WTC11 (cell line): Measurements from ENCODE around the gene TRIM62. TPM values are rescaled to one million over a fixed set of nuclear protein-coding genes. Genes with fewer than 3 reads are reported as not detected.

Experiments used
- ATAC-seq: fragments of 200-7000 bp; cut with Tn5 transposase; 2 replicates; pipeline ENCODE4 v1.10.0; 2021; ENCODE audit warnings: mild to moderate bottlenecking, moderate library complexity
- CTCF ChIA-PET: fragments of 300-600 bp; sonication (Branson Sonifier 250); formaldehyde crosslinking; loops from one replicate; lab custom pipeline; 2021; ENCODE audit warnings: antibody characterized with exemption; lab: Charles Lee
- POLR2A ChIA-PET: fragments of 350-600 bp; sonication (Branson Sonifier 250); formaldehyde crosslinking; loops from one replicate; lab custom pipeline; 2021; ENCODE audit warnings: antibody characterized with exemption; lab: Charles Lee
- DNase-seq: peaks from one replicate; pipeline ENCODE4 v3.0.0; 2021; ENCODE audit warnings: low spot score
- H3K27ac Mint-ChIP-seq: 2 replicates; pipeline ENCODE4 v1.8.0; 2021; ENCODE audit warnings: mixed read lengths
- H3K27me3 Mint-ChIP-seq: 2 replicates; pipeline ENCODE4 v1.8.0; 2021; ENCODE audit warnings: low read depth, mild to moderate bottlenecking, moderate library complexity, mixed read lengths
- H3K36me3 Mint-ChIP-seq: 2 replicates; pipeline ENCODE4 v1.8.0; 2021; ENCODE audit warnings: mixed read lengths
- H3K4me1 Mint-ChIP-seq: 2 replicates; pipeline ENCODE4 v1.8.0; 2022; ENCODE audit warnings: mixed read lengths
- H3K4me3 Mint-ChIP-seq: 2 replicates; pipeline ENCODE4 v1.8.0; 2021; ENCODE audit warnings: mild to moderate bottlenecking, moderate library complexity, mixed read lengths
- H3K9me3 Mint-ChIP-seq: 2 replicates; pipeline ENCODE4 v1.8.0; 2021; ENCODE audit warnings: mixed read lengths
- CBFB ChIP-seq: sonication (generic); formaldehyde crosslinking; IDR thresholded peaks from 2 replicates; pipeline ENCODE4 v1.8.1; 2022; ENCODE audit warnings: mild to moderate bottlenecking, low read depth, missing genetic modification reagents
- E2F5 ChIP-seq: sonication (generic); formaldehyde crosslinking; IDR thresholded peaks from 2 replicates; pipeline ENCODE4 v1.8.1; 2022; ENCODE audit warnings: mild to moderate bottlenecking, moderate library complexity, missing genetic modification reagents
- EMX1 ChIP-seq: fragments of 250-450 bp; sonication (Bioruptor Pico); IDR thresholded peaks from 2 replicates; pipeline ENCODE4 v1.8.0; 2021; ENCODE audit warnings: mild to moderate bottlenecking
- ESRRA ChIP-seq: sonication (generic); formaldehyde crosslinking; IDR thresholded peaks from 2 replicates; pipeline ENCODE4 v1.8.1; 2022; ENCODE audit warnings: mild to moderate bottlenecking, missing genetic modification reagents, borderline replicate concordance
- FOXK1 ChIP-seq: sonication (generic); formaldehyde crosslinking; IDR thresholded peaks from 2 replicates; pipeline ENCODE4 v1.8.0; 2022; ENCODE audit warnings: mild to moderate bottlenecking, moderate library complexity, missing genetic modification reagents
- FOXP1 ChIP-seq: sonication (generic); formaldehyde crosslinking; IDR thresholded peaks from 2 replicates; pipeline ENCODE4 v1.8.0; 2022; ENCODE audit warnings: missing genetic modification reagents, mild to moderate bottlenecking, moderate library complexity, borderline replicate concordance
- GABPB1 ChIP-seq: sonication (generic); formaldehyde crosslinking; IDR thresholded peaks from 2 replicates; pipeline ENCODE4 v1.8.1; 2023; ENCODE audit warnings: mild to moderate bottlenecking, missing genetic modification reagents
- IRF2 ChIP-seq: sonication (generic); formaldehyde crosslinking; IDR thresholded peaks from 2 replicates; pipeline ENCODE4 v1.8.0; 2022; ENCODE audit warnings: low read depth, missing genetic modification reagents, borderline replicate concordance
- JAZF1 ChIP-seq: fragments of 250-450 bp; sonication (Bioruptor Pico); IDR thresholded peaks from 2 replicates; pipeline ENCODE4 v1.9.0; 2021; ENCODE audit warnings: moderate library complexity, mild to moderate bottlenecking, inconsistent platforms
- MXD4 ChIP-seq: fragments of 250-450 bp; sonication (Bioruptor Pico); IDR thresholded peaks from 2 replicates; pipeline ENCODE4 v1.8.0; 2021; ENCODE audit warnings: mild to moderate bottlenecking, moderate library complexity, borderline replicate concordance
- NFATC4 ChIP-seq: fragments of 250-450 bp; sonication (Bioruptor Pico); IDR thresholded peaks from 2 replicates; pipeline ENCODE4 v1.9.0; 2021; ENCODE audit warnings: mild to moderate bottlenecking
- NR1H2 ChIP-seq: sonication (generic); formaldehyde crosslinking; IDR thresholded peaks from 2 replicates; pipeline ENCODE4 v1.9.0; 2021; ENCODE audit warnings: mild to moderate bottlenecking, moderate library complexity, missing genetic modification reagents
- NR2C2 ChIP-seq: sonication (generic); formaldehyde crosslinking; IDR thresholded peaks from 2 replicates; pipeline ENCODE4 v1.8.0; 2022; ENCODE audit warnings: mild to moderate bottlenecking, missing genetic modification reagents
- NR3C1 ChIP-seq: sonication (generic); formaldehyde crosslinking; conservative IDR thresholded peaks from 2 replicates; pipeline ENCODE4 v1.8.1; 2023; ENCODE audit warnings: low read depth, mild to moderate bottlenecking, missing genetic modification reagents
- OVOL2 ChIP-seq: fragments of 250-450 bp; sonication (Bioruptor Pico); IDR thresholded peaks from 2 replicates; pipeline ENCODE4 v1.9.0; 2021; ENCODE audit warnings: mild to moderate bottlenecking, borderline replicate concordance
- SMAD3 ChIP-seq: sonication (generic); formaldehyde crosslinking; IDR thresholded peaks from 2 replicates; pipeline ENCODE4 v1.8.0; 2022; ENCODE audit warnings: missing genetic modification reagents, mild to moderate bottlenecking, borderline replicate concordance
- SMAD4 ChIP-seq: sonication (generic); formaldehyde crosslinking; IDR thresholded peaks from 2 replicates; pipeline ENCODE4 v1.8.0; 2022; ENCODE audit warnings: mild to moderate bottlenecking, missing genetic modification reagents
- USF2 ChIP-seq: sonication (generic); formaldehyde crosslinking; IDR thresholded peaks from 2 replicates; pipeline ENCODE4 v1.8.1; 2023; ENCODE audit warnings: mild to moderate bottlenecking, missing genetic modification reagents, moderate library complexity
- ZMAT4 ChIP-seq: fragments of 250-450 bp; sonication (Bioruptor Pico); IDR thresholded peaks from 2 replicates; pipeline ENCODE4 v1.9.0; 2021; ENCODE audit warnings: mild to moderate bottlenecking
- ZNF121 ChIP-seq: sonication (generic); formaldehyde crosslinking; IDR thresholded peaks from 2 replicates; pipeline ENCODE4 v1.8.0; 2023; ENCODE audit warnings: missing genetic modification reagents
- ZNF219 ChIP-seq: sonication (generic); formaldehyde crosslinking; IDR thresholded peaks from 2 replicates; pipeline ENCODE4 v1.8.0; 2023; ENCODE audit warnings: missing genetic modification reagents, mild to moderate bottlenecking, borderline replicate concordance
- ZNF317 ChIP-seq: sonication (generic); formaldehyde crosslinking; IDR thresholded peaks from 2 replicates; pipeline ENCODE4 v1.8.1; 2023; ENCODE audit warnings: low read depth, mild to moderate bottlenecking, moderate library complexity, missing genetic modification reagents, borderline replicate concordance
- ZNF512 ChIP-seq: sonication (generic); formaldehyde crosslinking; IDR thresholded peaks from 2 replicates; pipeline ENCODE4 v1.8.1; 2022; ENCODE audit warnings: missing genetic modification reagents, borderline replicate concordance
- ZNF671 ChIP-seq: fragments of 250-450 bp; sonication (Bioruptor Pico); IDR thresholded peaks from 2 replicates; pipeline ENCODE4 v1.8.0; 2021; ENCODE audit warnings: mild to moderate bottlenecking
- ZSCAN18 ChIP-seq: fragments of 250-450 bp; sonication (Bioruptor Pico); IDR thresholded peaks from 2 replicates; pipeline ENCODE4 v2.1.2; 2022; ENCODE audit warnings: mild to moderate bottlenecking, moderate library complexity
- total RNA-seq: library from RNA; stranded (reverse); gene quantifications from 3 replicates; pipeline ENCODE4 v1.2.3, GENCODE V29; 2021

The TRIM62 gene
- total RNA-seq, 1 experiment from 2014 or later: 13.6 TPM

GRCh38 chr1:33183306-33183705 is 1.5 kb upstream of the TRIM62 start:
- CTCF ChIA-PET: interaction anchor here (1.0 to 3.4 kb wide), 5 partner anchors 22 to 56 kb away, joined by 3 to 30 read pairs (median 4); no protein-coding TSS in a partner anchor
- DNase-seq: no peak
- TF ChIP-seq ZNF121 (CRISPR knock-in tag): no peak
- no peak for TF ChIP-seq ZNF671 (CRISPR knock-in tag)
- no peak for TF ChIP-seq SMAD4 (CRISPR knock-in tag)
- no peak for TF ChIP-seq NR1H2 (CRISPR knock-in tag)
- no peak for TF ChIP-seq IRF2
- no peak for TF ChIP-seq MXD4 (CRISPR knock-in tag)
- TF ChIP-seq CBFB (CRISPR knock-in tag): no peak
- no peak for TF ChIP-seq JAZF1 (CRISPR knock-in tag)
- TF ChIP-seq ZNF512 (CRISPR knock-in tag): no peak
- no peak for TF ChIP-seq OVOL2 (CRISPR knock-in tag)
- TF ChIP-seq ESRRA (CRISPR knock-in tag): no peak
- TF ChIP-seq ZMAT4 (CRISPR knock-in tag): no peak
- no peaks in the 10 kb centered on the region for H3K36me3 Mint-ChIP-seq
- peaks cover 24% of the 10 kb centered on the region for H3K4me1 Mint-ChIP-seq
- H3K4me3 Mint-ChIP-seq: no peak overlapping the region
- H3K27me3 Mint-ChIP-seq: peaks cover 19% of the 10 kb centered on the region
- POLR2A ChIA-PET: no interaction called here
- H3K9me3 Mint-ChIP-seq: no peaks in the 10 kb centered on the region
- no peak for ATAC-seq
- no peak overlapping the region for H3K27ac Mint-ChIP-seq

- CTCF ChIA-PET: interaction anchor here (1.1 to 3.4 kb wide), 4 partner anchors 21 to 56 kb away, joined by 3 to 30 read pairs (median 8); no protein-coding TSS in a partner anchor
- TF ChIP-seq USF2 (CRISPR knock-in tag) (no peak), ZSCAN18 (CRISPR knock-in tag) (no peak), NR2C2 (CRISPR knock-in tag) (no peak), ZNF671 (CRISPR knock-in tag) (no peak), EMX1 (CRISPR knock-in tag) (no peak), FOXK1 (CRISPR knock-in tag) (no peak), NFATC4 (no peak), E2F5 (CRISPR knock-in tag) (no peak), ESRRA (CRISPR knock-in tag) (no peak), NR3C1 (CRISPR knock-in tag) (no peak), ZNF219 (CRISPR knock-in tag) (no peak), CBFB (CRISPR knock-in tag) (no peak), ZNF317 (no peak), FOXP1 (CRISPR knock-in tag) (no peak), GABPB1 (CRISPR knock-in tag) (no peak), SMAD3 (no peak), MXD4 (CRISPR knock-in tag) (no peak)
- DNase-seq (no peak), ATAC-seq (no peak)
- peaks cover 24% of the 10 kb centered on the region for H3K4me1 Mint-ChIP-seq
- H3K36me3 Mint-ChIP-seq: no peaks in the 10 kb centered on the region
- H3K4me3 Mint-ChIP-seq: peak overlapping the region; percentile 65
- H3K9me3 Mint-ChIP-seq: no peaks in the 10 kb centered on the region
- POLR2A ChIA-PET: no interaction called here
- peaks cover 18% of the 10 kb centered on the region for H3K27me3 Mint-ChIP-seq
- H3K27ac Mint-ChIP-seq: no peak overlapping the region
These were observed 1.1 kb upstream of the TRIM62 start for GRCh38 chr1:33182896-33183295.
